Nephron progenitor cell (in vitro differentiated cells): ENCODE measurements around the gene ASB12.
"Not testable (repeated sequence)": the region's sequence is repeated elsewhere in the genome, so short reads cannot be mapped to it uniquely, and the experiment has no call there.

ENCODE experiments used
- DNase-seq: peaks from one replicate; pipeline ENCODE4 v3.0.0; 2021
- H3K27ac Mint-ChIP-seq: 2 replicates; pipeline ENCODE4 v1.8.0; 2021; ENCODE audit warnings: mild to moderate bottlenecking, moderate library complexity, mixed read lengths
- H3K27me3 Mint-ChIP-seq: 2 replicates; pipeline ENCODE4 v1.8.0; 2021; ENCODE audit warnings: mild to moderate bottlenecking, low read depth, mixed read lengths; ENCODE audit not compliant: poor library complexity
- H3K36me3 Mint-ChIP-seq: 2 replicates; pipeline ENCODE4 v1.8.0; 2021; ENCODE audit warnings: low read depth, mixed read lengths
- H3K4me1 Mint-ChIP-seq: 2 replicates; pipeline ENCODE4 v1.8.0; 2021; ENCODE audit warnings: mixed read lengths
- H3K4me3 Mint-ChIP-seq: 2 replicates; pipeline ENCODE4 v1.8.0; 2021; ENCODE audit warnings: mild to moderate bottlenecking, moderate library complexity, mixed read lengths
- H3K9me3 Mint-ChIP-seq: 2 replicates; pipeline ENCODE4 v1.8.0; 2021; ENCODE audit warnings: mild to moderate bottlenecking, moderate library complexity, mixed read lengths
- TF ChIP-seq, protein P1 (sequence below): fragments of 200-600 bp; sonication (generic); IDR thresholded peaks from 2 replicates; pipeline ENCODE4 v1.5.0; 2021; ENCODE audit warnings: antibody characterized with exemption

The ASB12 gene, protein sequence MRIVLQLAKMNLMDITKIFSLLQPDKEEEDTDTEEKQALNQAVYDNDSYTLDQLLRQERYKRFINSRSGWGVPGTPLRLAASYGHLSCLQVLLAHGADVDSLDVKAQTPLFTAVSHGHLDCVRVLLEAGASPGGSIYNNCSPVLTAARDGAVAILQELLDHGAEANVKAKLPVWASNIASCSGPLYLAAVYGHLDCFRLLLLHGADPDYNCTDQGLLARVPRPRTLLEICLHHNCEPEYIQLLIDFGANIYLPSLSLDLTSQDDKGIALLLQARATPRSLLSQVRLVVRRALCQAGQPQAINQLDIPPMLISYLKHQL

DNA sequence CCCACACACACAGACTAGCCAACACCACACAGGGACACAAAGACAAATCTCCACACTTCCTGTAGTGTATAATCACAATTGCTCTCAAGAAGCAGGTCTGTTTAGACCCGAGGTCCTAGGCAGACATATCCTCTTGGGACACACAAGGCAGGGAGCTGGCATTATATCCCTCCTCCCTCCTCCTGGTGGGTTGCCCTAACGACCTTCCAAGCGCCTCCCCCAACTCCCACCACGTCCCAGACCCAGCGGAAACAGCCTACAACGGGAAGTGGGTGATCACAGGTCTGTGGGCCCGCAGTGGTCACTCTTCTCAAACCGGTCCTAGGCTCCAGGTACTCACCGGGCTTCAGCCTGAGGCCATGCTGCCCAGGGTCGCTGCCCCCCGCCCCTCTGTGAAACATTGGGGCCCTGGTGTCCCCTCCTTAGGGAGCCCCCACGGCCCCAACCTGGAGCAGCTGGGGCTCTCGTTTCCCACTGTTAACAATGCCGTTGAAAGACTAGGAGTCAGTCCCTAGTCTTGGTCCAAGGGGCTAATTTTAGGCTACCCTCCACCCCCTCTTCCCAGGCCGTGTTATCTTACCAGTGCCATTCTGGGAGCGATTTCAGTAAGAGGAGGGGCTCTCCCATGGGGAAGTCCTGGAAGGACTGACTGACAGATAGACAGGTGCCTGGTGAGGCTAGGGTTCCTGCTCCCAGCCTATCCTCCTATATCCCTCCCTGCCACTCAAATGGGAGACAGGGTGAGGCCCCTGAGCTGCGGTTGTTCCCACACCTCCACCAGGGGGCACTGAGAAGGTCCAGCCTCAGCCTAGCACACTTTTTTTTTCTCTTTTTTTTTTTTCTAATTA is at the start of gene ASB12:
Gene ASB12, minus strand, starts transcription at position 485 of the 848 bp plus-strand sequence. CDS start 4,957 bp downstream, outside the sequence.
- TF ChIP-seq, protein P1, sequence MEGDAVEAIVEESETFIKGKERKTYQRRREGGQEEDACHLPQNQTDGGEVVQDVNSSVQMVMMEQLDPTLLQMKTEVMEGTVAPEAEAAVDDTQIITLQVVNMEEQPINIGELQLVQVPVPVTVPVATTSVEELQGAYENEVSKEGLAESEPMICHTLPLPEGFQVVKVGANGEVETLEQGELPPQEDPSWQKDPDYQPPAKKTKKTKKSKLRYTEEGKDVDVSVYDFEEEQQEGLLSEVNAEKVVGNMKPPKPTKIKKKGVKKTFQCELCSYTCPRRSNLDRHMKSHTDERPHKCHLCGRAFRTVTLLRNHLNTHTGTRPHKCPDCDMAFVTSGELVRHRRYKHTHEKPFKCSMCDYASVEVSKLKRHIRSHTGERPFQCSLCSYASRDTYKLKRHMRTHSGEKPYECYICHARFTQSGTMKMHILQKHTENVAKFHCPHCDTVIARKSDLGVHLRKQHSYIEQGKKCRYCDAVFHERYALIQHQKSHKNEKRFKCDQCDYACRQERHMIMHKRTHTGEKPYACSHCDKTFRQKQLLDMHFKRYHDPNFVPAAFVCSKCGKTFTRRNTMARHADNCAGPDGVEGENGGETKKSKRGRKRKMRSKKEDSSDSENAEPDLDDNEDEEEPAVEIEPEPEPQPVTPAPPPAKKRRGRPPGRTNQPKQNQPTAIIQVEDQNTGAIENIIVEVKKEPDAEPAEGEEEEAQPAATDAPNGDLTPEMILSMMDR: no peak
- peaks cover 3% of the 10 kb centered on the region for H3K27me3 Mint-ChIP-seq
- H3K9me3 Mint-ChIP-seq: peaks cover 18% of the 10 kb centered on the region
- H3K27ac Mint-ChIP-seq: peak within 1 kb of the TSS; percentile 6
- no peaks in the 10 kb centered on the region for H3K36me3 Mint-ChIP-seq
- DNase-seq: no peak
- H3K4me3 Mint-ChIP-seq: no peak within 1 kb of the TSS
- peaks cover 5% of the 10 kb centered on the region for H3K4me1 Mint-ChIP-seq

DNA sequence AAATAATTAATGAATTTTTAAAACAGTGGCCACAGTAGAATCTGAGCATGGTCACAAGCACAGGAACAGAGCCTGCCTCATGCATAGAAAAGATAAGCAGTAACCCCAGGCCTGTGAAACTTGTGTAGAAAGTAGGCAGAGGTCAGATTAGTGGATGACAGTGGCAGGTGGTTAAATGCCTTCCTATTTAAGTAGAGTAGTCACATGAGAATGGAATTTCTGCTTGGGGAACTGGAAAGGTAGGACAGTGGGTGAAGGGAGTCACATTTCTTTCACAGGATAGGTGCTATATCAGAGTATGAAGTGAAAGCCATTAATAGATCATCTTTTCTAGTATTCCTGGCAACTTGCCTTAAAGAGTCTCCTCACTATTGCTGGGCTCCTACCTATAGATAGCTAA is 34.9 kb upstream of the ASB12 start:
- Mint-ChIP-seq H3K4me3 (no peak overlapping the region), H3K27ac (no peak overlapping the region), H3K9me3 (peaks cover 31% of the 10 kb centered on the region), H3K27me3 (no peaks in the 10 kb centered on the region), H3K36me3 (no peaks in the 10 kb centered on the region), H3K4me1 (no peaks in the 10 kb centered on the region)
- DNase-seq: no peak
- TF ChIP-seq, protein P1: no peak

DNA sequence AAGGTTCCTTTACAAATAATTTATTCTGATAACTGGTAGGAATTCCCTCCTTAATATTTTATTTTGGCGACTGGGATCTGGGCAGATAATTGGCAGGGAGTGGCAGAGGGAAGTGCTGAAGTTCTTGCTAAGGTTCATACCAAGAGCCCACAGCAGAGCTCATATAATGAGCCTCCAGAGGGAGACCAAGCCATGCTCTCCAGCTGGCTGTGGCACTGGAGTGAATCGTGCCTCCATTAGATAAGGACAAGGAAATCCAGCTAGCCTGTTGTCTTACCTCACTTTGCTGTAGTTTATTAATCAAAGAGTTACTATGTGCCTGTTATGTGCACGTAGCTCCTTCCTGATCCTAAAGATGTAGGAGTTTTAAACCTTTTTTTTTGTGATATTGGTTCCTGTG is 1.3 kb downstream of the ASB12 start:
- DNase-seq: no peak
- Mint-ChIP-seq H3K27ac (no peak overlapping the region), H3K27me3 (peaks cover 3% of the 10 kb centered on the region), H3K4me1 (peaks cover 5% of the 10 kb centered on the region), H3K36me3 (no peaks in the 10 kb centered on the region), H3K4me3 (no peak overlapping the region), H3K9me3 (peaks cover 23% of the 10 kb centered on the region)
- TF ChIP-seq, protein P1: no peak

DNA sequence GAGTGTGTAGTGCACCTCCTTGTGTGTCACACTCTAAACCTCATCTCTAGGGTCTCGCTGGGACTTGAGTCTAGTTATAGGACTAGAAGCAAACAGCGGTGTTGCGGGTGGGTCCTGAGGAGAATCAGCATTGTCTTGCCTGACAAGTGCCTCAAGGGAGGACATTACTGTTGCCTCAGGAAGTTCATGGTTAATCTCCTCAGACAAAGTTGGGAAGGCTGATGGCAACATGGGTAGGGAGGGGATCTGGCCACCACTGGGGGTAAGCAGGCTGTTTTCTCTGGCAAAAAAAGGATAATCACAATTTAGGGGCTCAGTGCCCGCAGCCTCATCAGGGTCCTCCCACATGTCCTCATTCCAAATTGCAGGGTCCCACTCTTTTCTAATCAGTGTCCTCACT is 12.4 kb downstream of the ASB12 start:
- Mint-ChIP-seq H3K4me3 (no peak overlapping the region), H3K27ac (no peak overlapping the region), H3K36me3 (no peaks in the 10 kb centered on the region), H3K9me3 (peaks cover 26% of the 10 kb centered on the region), H3K4me1 (no peaks in the 10 kb centered on the region), H3K27me3 (no peaks in the 10 kb centered on the region)
- DNase-seq: no peak
- TF ChIP-seq, protein P1: no peak

DNA sequence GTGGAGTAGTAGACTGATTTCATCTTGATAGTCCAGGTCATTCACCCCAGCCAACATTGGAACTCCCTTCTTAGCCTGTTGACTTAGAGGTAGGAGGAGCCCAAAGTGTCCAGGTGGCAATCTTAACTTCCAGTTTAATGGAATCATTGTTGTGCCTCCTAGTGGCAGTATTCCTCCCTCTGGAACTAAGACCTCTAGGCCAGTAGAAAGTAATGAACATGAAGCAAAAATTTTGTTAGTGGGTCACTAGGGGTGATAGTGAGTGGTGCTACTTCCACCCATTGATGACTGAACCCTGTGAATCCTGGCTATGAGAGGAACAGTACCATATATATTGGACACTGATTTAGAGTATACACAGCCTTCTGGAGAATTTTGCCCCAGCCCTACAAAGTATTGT is 16.4 kb downstream of the ASB12 start:
- H3K9me3 Mint-ChIP-seq: peaks cover 28% of the 10 kb centered on the region
- not testable (repeated sequence) for H3K27me3 Mint-ChIP-seq, H3K27ac Mint-ChIP-seq, DNase-seq, H3K36me3 Mint-ChIP-seq, H3K4me1 Mint-ChIP-seq, H3K4me3 Mint-ChIP-seq

DNA sequence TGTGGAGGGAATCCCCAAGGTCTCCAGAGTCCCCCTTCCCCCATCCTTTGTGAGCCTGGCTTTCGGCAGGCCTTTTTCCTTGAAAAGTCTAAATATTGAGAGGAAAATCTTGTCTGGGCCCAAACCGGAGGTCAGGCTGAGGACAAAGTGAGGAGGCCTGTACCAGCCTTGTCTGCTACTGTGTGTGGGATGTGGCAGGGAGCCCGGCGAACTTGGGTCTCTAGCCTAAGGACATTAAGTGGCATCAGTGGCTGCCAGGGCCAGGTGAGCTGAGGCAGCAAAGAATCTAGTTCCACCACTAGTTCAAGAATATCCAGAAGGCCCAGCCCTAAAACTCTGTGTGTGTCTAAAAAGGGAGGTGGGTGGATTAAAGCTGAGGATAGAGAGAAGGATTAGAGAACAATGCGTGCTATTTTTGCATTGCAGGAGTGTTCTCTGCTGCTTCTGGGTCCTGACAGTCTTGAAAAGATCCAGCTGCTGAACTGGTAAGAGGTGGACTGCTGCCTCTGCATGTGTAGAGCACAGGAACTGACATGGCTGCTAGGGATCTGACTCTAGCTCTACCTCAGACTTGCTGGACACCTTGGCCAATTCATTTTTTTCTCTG is 23.7 kb downstream of the ASB12 start:
- Mint-ChIP-seq H3K36me3 (no peaks in the 10 kb centered on the region), H3K4me3 (peak overlapping the region; percentile 80), H3K27me3 (peaks cover 5% of the 10 kb centered on the region), H3K4me1 (peaks cover 27% of the 10 kb centered on the region), H3K27ac (peak overlapping the region; percentile 95), H3K9me3 (peaks cover 37% of the 10 kb centered on the region)
- TF ChIP-seq, protein P1: no peak
- DNase-seq: no peak
